ENCODE results near the gene TMEM272. TPM values are rescaled to one million over a fixed set of nuclear protein-coding genes. Genes with fewer than 3 reads are reported as not detected.

TMEM272 gene
- total RNA-seq, 1 donor from 2014 or later: 2.9 TPM

DNA sequence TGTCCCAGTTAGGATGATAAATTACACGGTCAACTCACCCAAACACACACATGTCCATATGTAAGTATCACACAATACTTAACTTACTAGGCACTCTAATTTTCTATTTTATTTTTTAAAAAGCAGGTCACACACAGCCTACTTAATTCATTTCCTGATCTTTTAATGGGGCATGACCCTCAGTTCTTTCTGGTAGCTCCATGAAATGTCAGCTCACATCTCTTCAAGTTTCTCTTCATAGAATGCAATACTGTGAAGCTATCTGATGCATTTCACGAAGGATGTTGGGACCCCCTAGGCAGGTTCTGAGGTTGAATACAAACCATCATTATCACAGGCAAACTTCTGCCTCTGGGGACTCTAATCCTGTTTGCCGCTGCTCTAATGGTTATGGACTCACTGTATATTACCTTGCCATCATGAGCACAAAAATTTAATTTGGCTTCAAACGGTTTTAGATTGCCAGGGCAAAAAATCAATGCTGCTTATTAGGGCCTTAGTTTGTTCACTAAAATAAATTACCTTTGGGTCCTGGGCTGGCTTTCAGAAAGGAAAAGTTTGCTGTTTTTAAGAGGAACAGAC is 24.9 kb downstream of the TMEM272 start:
- Mint-ChIP-seq H3K27ac (no peak overlapping the region), H3K27me3 (ENCODE audit: low read depth) (peaks cover 31% of the 10 kb centered on the region), H3K36me3 (no peaks in the 10 kb centered on the region), H3K4me3 (no peak overlapping the region), H3K4me1 (peaks cover 9% of the 10 kb centered on the region), H3K9me3 (no peaks in the 10 kb centered on the region)
- TF ChIP-seq CTCF (IDR thresholded peaks at IDR 0.05; ENCODE audit: unreplicated experiment): no peak
- no peak for DNase-seq (ENCODE audit: low spot score in 2 of 2, unreplicated experiment in 2 of 2)

GRCh38 chr13:51819544-51819943 is 25.4 kb downstream of the TMEM272 start:
- H3K4me1 Mint-ChIP-seq: peaks cover 10% of the 10 kb centered on the region
- DNase-seq (ENCODE audit: low spot score in 2 of 2, unreplicated experiment in 2 of 2): no peak
- no peak overlapping the region for H3K4me3 Mint-ChIP-seq
- peaks cover 31% of the 10 kb centered on the region for H3K27me3 Mint-ChIP-seq (ENCODE audit: low read depth)
- H3K9me3 Mint-ChIP-seq: no peaks in the 10 kb centered on the region
- TF ChIP-seq CTCF (IDR thresholded peaks at IDR 0.05; ENCODE audit: unreplicated experiment): no peak
- H3K27ac Mint-ChIP-seq: no peak overlapping the region
- H3K36me3 Mint-ChIP-seq: no peaks in the 10 kb centered on the region

GRCh38 chr13:51818781-51819511 is 26.0 kb downstream of the TMEM272 start:
- H3K36me3 Mint-ChIP-seq: no peaks in the 10 kb centered on the region
- DNase-seq (ENCODE audit: low spot score in 2 of 2, unreplicated experiment in 2 of 2): no peak
- TF ChIP-seq CTCF (IDR thresholded peaks at IDR 0.05; ENCODE audit: unreplicated experiment): no peak
- H3K4me1 Mint-ChIP-seq: peaks cover 10% of the 10 kb centered on the region
- no peak overlapping the region for H3K4me3 Mint-ChIP-seq
- H3K9me3 Mint-ChIP-seq: no peaks in the 10 kb centered on the region
- no peak overlapping the region for H3K27ac Mint-ChIP-seq
- H3K27me3 Mint-ChIP-seq (ENCODE audit: low read depth): peaks cover 31% of the 10 kb centered on the region

DNA sequence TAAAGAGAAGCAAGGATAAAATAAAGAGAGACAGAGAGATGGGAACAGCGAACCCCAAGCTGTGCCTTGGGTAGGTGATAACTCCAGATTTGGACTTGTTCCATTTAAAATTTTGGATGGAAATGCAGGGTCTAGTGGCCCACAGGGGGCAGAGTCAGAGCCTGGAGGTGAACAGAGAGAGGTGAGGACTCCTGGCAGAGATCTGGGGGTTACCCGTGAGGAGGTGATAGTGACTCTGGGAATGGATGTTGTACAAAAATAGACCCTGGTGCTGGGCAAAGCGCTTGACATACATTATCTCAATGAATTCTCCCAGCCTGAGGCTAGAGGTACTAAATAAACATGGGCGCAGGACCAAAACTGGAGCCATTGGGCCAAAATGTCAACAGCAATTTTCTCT is 26.7 kb downstream of the TMEM272 start:
- DNase-seq (ENCODE audit: low spot score in 2 of 2, unreplicated experiment in 2 of 2): no peak
- Mint-ChIP-seq H3K27ac (no peak overlapping the region), H3K36me3 (no peaks in the 10 kb centered on the region), H3K4me1 (peaks cover 10% of the 10 kb centered on the region), H3K4me3 (no peak overlapping the region), H3K9me3 (no peaks in the 10 kb centered on the region), H3K27me3 (ENCODE audit: low read depth) (peaks cover 31% of the 10 kb centered on the region)
- TF ChIP-seq CTCF (IDR thresholded peaks at IDR 0.05; ENCODE audit: unreplicated experiment): no peak

DNA sequence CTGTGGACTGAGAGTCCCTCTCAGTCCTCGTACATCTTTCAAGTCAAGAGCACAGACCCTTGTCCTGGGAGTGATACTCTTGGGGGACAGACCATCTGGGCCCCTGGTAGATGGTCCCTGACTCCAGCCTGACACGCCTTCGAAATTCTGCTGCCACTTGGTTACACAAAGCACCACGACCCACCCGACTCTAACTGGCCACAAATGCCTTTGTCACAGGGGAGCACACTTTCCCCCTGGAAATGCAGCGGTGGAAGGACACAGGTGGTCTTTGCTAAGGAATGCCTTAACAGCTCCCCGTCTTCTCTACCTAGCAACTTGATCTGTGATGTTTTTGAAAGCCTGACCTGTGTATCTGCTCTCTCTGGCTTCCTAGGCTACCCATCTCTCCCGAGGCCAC is 27.3 kb downstream of the TMEM272 start:
- DNase-seq (ENCODE audit: low spot score in 2 of 2, unreplicated experiment in 2 of 2): no peak
- H3K4me3 Mint-ChIP-seq: no peak overlapping the region
- peaks cover 10% of the 10 kb centered on the region for H3K4me1 Mint-ChIP-seq
- no peaks in the 10 kb centered on the region for H3K36me3 Mint-ChIP-seq
- no peak for TF ChIP-seq CTCF (IDR thresholded peaks at IDR 0.05; ENCODE audit: unreplicated experiment)
- H3K27ac Mint-ChIP-seq: no peak overlapping the region
- no peaks in the 10 kb centered on the region for H3K9me3 Mint-ChIP-seq
- peaks cover 31% of the 10 kb centered on the region for H3K27me3 Mint-ChIP-seq (ENCODE audit: low read depth)
